ENCODE data around the gene LPP. TPM values are rescaled to one million over a fixed set of nuclear protein-coding genes. Genes with fewer than 3 reads are reported as not detected.

The LPP gene
- polyA plus RNA-seq, 3 donors: 14.1 to 23.2 (median 15.3) TPM

DNA sequence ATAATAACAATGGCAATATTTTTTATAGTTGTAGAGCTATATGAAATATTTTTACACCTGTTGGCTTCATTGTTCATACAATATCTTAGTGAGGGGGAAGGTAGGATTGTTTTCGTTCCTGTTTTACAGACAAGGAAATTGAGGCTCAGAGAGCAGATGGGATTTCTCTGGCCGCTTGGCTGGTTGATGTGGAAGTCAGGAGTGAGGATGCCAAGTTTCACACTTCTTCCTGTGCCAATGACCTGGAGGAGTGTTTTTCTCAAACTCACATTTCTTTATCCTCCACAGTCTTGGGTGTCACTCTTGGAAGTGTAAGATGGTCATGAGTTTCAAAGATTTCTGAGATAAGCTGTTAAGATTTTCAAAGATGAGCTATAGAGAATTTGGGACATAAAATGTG, 50.6 kb downstream of the LPP start:
- Histone ChIP-seq H3K9ac (ENCODE audit: insufficient read depth, low read length, poor library complexity, severe bottlenecking) (no peak overlapping the region), H3K36me3 (replicated peaks in 1 of 2; ENCODE audit: control insufficient read depth in 1 of 2, insufficient read depth in 2 of 2, low read length in 2 of 2) (peaks cover 2 to 26% of the 10 kb centered on the region in 2 donors), H3K4me1 (ENCODE audit: control insufficient read depth in 1 of 2, insufficient read depth in 2 of 2, low read length in 2 of 2) (peaks cover 8 to 10% of the 10 kb centered on the region in 2 donors), H3K4me2 (replicated peaks; ENCODE audit: extremely low read depth, low read length, poor library complexity, severe bottlenecking) (no peak overlapping the region), H3K79me2 (ENCODE audit: insufficient read depth, low read length) (peaks cover 1% of the 10 kb centered on the region), H4K20me1 (ENCODE audit: insufficient read depth, low read length) (peaks cover 23% of the 10 kb centered on the region), H3K9me3 (replicated peaks in 1 of 2; ENCODE audit: control insufficient read depth in 1 of 2, insufficient read depth in 1 of 2, low read length in 2 of 2) (no peaks in the 10 kb centered on the region), H2AFZ (ENCODE audit: insufficient read depth, low read depth, low read length, poor library complexity, severe bottlenecking) (no peak overlapping the region), H3K27ac (ENCODE audit: low read depth in 1 of 2, low read length in 2 of 2) (no peak overlapping the region), H3K27me3 (ENCODE audit: control insufficient read depth in 2 of 2, insufficient read depth in 2 of 2, low read length in 2 of 2) (no peaks in the 10 kb centered on the region), H3K4me3 (replicated peaks in 1 of 3; ENCODE audit: low read depth in 2 of 3, low read length in 3 of 3) (no peak overlapping the region)
- no CpG with 5 or more reads among the region's 2 CpGs for WGBS (ENCODE audit: insufficient coverage)
- Mint-ChIP-seq H3K36me3 (peaks cover 25 to 30% of the 10 kb centered on the region in 2 donors), H3K4me3 (no peak overlapping the region), H3K27me3 (ENCODE audit: low read depth in 3 of 3) (no peaks in the 10 kb centered on the region), H3K27ac (peak overlapping the region in 1 of 7 donors; percentile 51), H3K9me3 (peaks cover 0 to 3% (median 0%) of the 10 kb centered on the region in 7 donors), H3K4me1 (peaks cover 16% of the 10 kb centered on the region)
- TF ChIP-seq, protein P1, sequence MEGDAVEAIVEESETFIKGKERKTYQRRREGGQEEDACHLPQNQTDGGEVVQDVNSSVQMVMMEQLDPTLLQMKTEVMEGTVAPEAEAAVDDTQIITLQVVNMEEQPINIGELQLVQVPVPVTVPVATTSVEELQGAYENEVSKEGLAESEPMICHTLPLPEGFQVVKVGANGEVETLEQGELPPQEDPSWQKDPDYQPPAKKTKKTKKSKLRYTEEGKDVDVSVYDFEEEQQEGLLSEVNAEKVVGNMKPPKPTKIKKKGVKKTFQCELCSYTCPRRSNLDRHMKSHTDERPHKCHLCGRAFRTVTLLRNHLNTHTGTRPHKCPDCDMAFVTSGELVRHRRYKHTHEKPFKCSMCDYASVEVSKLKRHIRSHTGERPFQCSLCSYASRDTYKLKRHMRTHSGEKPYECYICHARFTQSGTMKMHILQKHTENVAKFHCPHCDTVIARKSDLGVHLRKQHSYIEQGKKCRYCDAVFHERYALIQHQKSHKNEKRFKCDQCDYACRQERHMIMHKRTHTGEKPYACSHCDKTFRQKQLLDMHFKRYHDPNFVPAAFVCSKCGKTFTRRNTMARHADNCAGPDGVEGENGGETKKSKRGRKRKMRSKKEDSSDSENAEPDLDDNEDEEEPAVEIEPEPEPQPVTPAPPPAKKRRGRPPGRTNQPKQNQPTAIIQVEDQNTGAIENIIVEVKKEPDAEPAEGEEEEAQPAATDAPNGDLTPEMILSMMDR (IDR thresholded peaks at IDR 0.05): no peak
- intact Hi-C loops (cut with micrococcal nuclease): no loop called here
- DNase-seq: no peak

DNA sequence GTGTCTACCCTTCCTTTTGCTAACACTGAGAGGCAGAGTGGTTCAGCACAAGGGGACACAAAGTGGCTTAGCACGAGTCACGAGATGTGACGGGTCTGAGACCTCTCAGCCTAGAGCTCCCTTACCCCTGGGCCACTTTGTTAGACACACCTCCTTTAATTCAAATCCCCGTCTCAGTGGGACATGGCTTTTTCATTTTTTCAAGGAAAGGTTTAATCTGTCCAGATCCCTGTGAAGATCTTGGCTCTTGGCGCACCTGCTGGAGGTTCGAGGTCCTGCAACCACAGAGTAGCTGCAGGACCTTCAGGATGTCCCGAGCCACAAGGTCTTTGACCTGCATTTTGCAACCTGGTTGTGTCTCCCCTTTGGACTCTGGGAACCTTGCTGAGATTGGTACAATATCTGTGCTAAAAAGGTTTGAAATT, 52.0 kb downstream of the LPP start:
- H3K4me3 Mint-ChIP-seq: no peak overlapping the region
- intact Hi-C loops (cut with micrococcal nuclease): no loop called here
- H3K36me3 ChIP-seq (replicated peaks in 1 of 2; ENCODE audit: control insufficient read depth in 1 of 2, insufficient read depth in 2 of 2, low read length in 2 of 2): peaks cover 2 to 29% of the 10 kb centered on the region in 2 donors
- WGBS (ENCODE audit: insufficient coverage): 88% methylated on average over 5 of the region's 7 CpGs
- no peak overlapping the region for H3K4me3 ChIP-seq (replicated peaks in 1 of 3; ENCODE audit: low read depth in 2 of 3, low read length in 3 of 3)
- peaks cover 36 to 42% of the 10 kb centered on the region in 2 donors for H3K36me3 Mint-ChIP-seq
- H3K4me1 Mint-ChIP-seq: peaks cover 4% of the 10 kb centered on the region
- peaks cover 0 to under 1% of the 10 kb centered on the region in 2 donors for H3K4me1 ChIP-seq (ENCODE audit: control insufficient read depth in 1 of 2, insufficient read depth in 2 of 2, low read length in 2 of 2)
- no peak overlapping the region for H3K27ac Mint-ChIP-seq
- peaks cover 0 to 3% (median 0%) of the 10 kb centered on the region in 7 donors for H3K9me3 Mint-ChIP-seq
- H3K79me2 ChIP-seq (ENCODE audit: insufficient read depth, low read length): peaks cover 4% of the 10 kb centered on the region
- no peak overlapping the region for H3K9ac ChIP-seq (ENCODE audit: insufficient read depth, low read length, poor library complexity, severe bottlenecking)
- DNase-seq: no peak
- H3K9me3 ChIP-seq (replicated peaks in 1 of 2; ENCODE audit: control insufficient read depth in 1 of 2, insufficient read depth in 1 of 2, low read length in 2 of 2): no peaks in the 10 kb centered on the region
- H2AFZ ChIP-seq (ENCODE audit: insufficient read depth, low read depth, low read length, poor library complexity, severe bottlenecking): no peak overlapping the region
- no peak overlapping the region for H3K4me2 ChIP-seq (replicated peaks; ENCODE audit: extremely low read depth, low read length, poor library complexity, severe bottlenecking)
- no peak overlapping the region for H3K27ac ChIP-seq (ENCODE audit: low read depth in 1 of 2, low read length in 2 of 2)
- H3K27me3 Mint-ChIP-seq (ENCODE audit: low read depth in 3 of 3): no peaks in the 10 kb centered on the region
- no peaks in the 10 kb centered on the region for H3K27me3 ChIP-seq (ENCODE audit: control insufficient read depth in 2 of 2, insufficient read depth in 2 of 2, low read length in 2 of 2)
- TF ChIP-seq, protein P1 (IDR thresholded peaks at IDR 0.05): peak; percentile 31
- H4K20me1 ChIP-seq (ENCODE audit: insufficient read depth, low read length): peaks cover 23% of the 10 kb centered on the region

All from CD14-positive monocyte (primary cell).